K562 (cell line): ENCODE results near the gene BHLHE40. TPM values are rescaled to one million over a fixed set of nuclear protein-coding genes. Genes with fewer than 3 reads are reported as not detected.

ENCODE experiments used
- BRF2 ChIP-seq: IDR thresholded peaks from 3 replicates; pipeline ENCODE4 v1.6.1; 2011; ENCODE audit warnings: borderline replicate concordance, mild to moderate bottlenecking; ENCODE audit not compliant: insufficient read length, insufficient read depth
- E4F1 ChIP-seq: fragments of 250-450 bp; sonication (Bioruptor Pico); IDR thresholded peaks from 2 replicates; pipeline ENCODE4 v1.5.0; 2021; ENCODE audit warnings: mild to moderate bottlenecking, borderline replicate concordance
- HDAC6 ChIP-seq: IDR thresholded peaks from 2 replicates; pipeline ENCODE4 v1.6.1; 2012; ENCODE audit warnings: low read depth, mild to moderate bottlenecking, control low read depth, inconsistent platforms, low read length, moderate library complexity
- HMG20B ChIP-seq: fragments of 250-450 bp; sonication (Bioruptor Pico); IDR thresholded peaks from 2 replicates; pipeline ENCODE4 v1.5.0; 2021; ENCODE audit warnings: mild to moderate bottlenecking
- HNRNPH1 ChIP-seq: fragments of 200-400 bp; formaldehyde crosslinking; optimal IDR thresholded peaks from 2 replicates; pipeline ENCODE3; 2017; ENCODE audit warnings: low read depth, mild to moderate bottlenecking, low read length, moderate library complexity
- NFYB ChIP-seq: IDR thresholded peaks from 2 replicates; pipeline ENCODE4 v1.6.1; 2011; ENCODE audit warnings: mild to moderate bottlenecking, moderate library complexity; ENCODE audit not compliant: insufficient read length; ENCODE audit errors: extremely low read depth
- NKRF ChIP-seq: fragments of 450-650 bp; IDR thresholded peaks from 2 replicates; pipeline ENCODE4 v1.6.1; 2016; ENCODE audit warnings: borderline replicate concordance
- PRPF4 ChIP-seq: fragments of 200-400 bp; formaldehyde crosslinking; IDR thresholded peaks from one replicate; pipeline ENCODE4 v1.6.1; 2017; ENCODE audit warnings: low read length, low read depth, mild to moderate bottlenecking; ENCODE audit not compliant: insufficient read depth, poor library complexity, severe bottlenecking
- RNF219 ChIP-seq: fragments of 250-450 bp; sonication (Bioruptor Pico); IDR thresholded peaks from 2 replicates; pipeline ENCODE4 v1.5.0; 2022; ENCODE audit warnings: mild to moderate bottlenecking
- SAFB2 ChIP-seq: fragments of 200-400 bp; formaldehyde crosslinking; IDR thresholded peaks from 2 replicates; pipeline ENCODE4 v1.6.1; 2018; ENCODE audit warnings: borderline replicate concordance, low read length, low read depth, moderate library complexity; ENCODE audit not compliant: severe bottlenecking
- TFAP4 ChIP-seq: sonication (generic); formaldehyde crosslinking; IDR thresholded peaks from 2 replicates; pipeline ENCODE4 v1.8.0; 2022; ENCODE audit warnings: missing genetic modification reagents, mild to moderate bottlenecking, moderate library complexity, borderline replicate concordance
- ZHX1 ChIP-seq: fragments of 150-350 bp; conservative IDR thresholded peaks from 2 replicates; pipeline ENCODE4 v1.6.1; 2014; ENCODE audit warnings: low read length
- ZNF583 ChIP-seq: fragments of 250-450 bp; sonication (Bioruptor Pico); IDR thresholded peaks from 2 replicates; pipeline ENCODE4 v1.4.0; 2020
- polyA plus RNA-seq, 8 experiments: library from polyadenylated mRNA; depleted of rRNA in 4 of 8; stranded (reverse) in 5 of 8; unstranded in 3 of 8; fragments of >200 nt; fragmentation: Nextera tagmentation in 2 of 8; fragmentation: Illumina TruSeq in 1 of 8; extraction: Ambion mirVana in 2 of 8; extraction: Trizol in 1 of 8; gene quantifications; 2 replicates each; pipeline versions ENCODE4 v1.2.1 to v1.2.3, GENCODE V29; 2011 to 2014; ENCODE audit warnings: inconsistent platforms in 1 of 8, missing spikeins in 1 of 8
- total RNA-seq, 7 experiments: library from RNA; depleted of rRNA in 6 of 7; stranded (reverse); fragments of >200 nt in 6 of 7; fragmentation: Illumina TruSeq in 2 of 7; extraction: Trizol in 2 of 7; gene quantifications; 2 replicates each; pipeline versions ENCODE4 v1.2.1 to v1.2.3, GENCODE V29; 2011 to 2021; ENCODE audit warnings: low replicate concordance in 1 of 7

BHLHE40 gene
- total and polyA plus RNA-seq, 9 of the 15 experiments (the other 6 are each of a cell fraction or from before 2014, with no cell fraction given): 12.0 to 83.9 (median 31.4) TPM

- 0 out of 2 replicates have a peak, but pooled peaks have one; percentile 46 for TF ChIP-seq NKRF
- TF ChIP-seq ZNF583: 0 out of 2 replicates have a peak, but pooled peaks have one; percentile 10
- no peak for TF ChIP-seq HMG20B (CRISPR knock-in tag)
- TF ChIP-seq RNF219 (CRISPR knock-in tag): no peak
- TF ChIP-seq NFYB: no peak
- TF ChIP-seq SAFB2: no peak
- no peak for TF ChIP-seq E4F1 (CRISPR knock-in tag)
- TF ChIP-seq BRF2: no peak
- no peak for TF ChIP-seq ZHX1
- TF ChIP-seq HNRNPH1: no peak
- TF ChIP-seq PRPF4: no peak
- no peak for TF ChIP-seq HDAC6
- no peak for TF ChIP-seq TFAP4 (CRISPR knock-in tag)
These were observed 42.2 kb downstream of the BHLHE40 start (continued) for GRCh38 chr3:5021116-5022092.
